NOMO-1 (cell line): ENCODE measurements around the gene EDEM3.
A peak's percentile ranks its signal among the peaks of the same experiment; 100 is the strongest.
"Not testable (repeated sequence)": the region's sequence is repeated elsewhere in the genome, so short reads cannot be mapped to it uniquely, and the experiment has no call there.

Experiments
- DNase-seq, 2 experiments: peaks; one replicate each; lab custom pipeline; 2025; ENCODE audit not compliant: unreplicated experiment in 2 of 2; lab: John Stamatoyannopoulos, UW

The EDEM3 gene

GRCh38 chr1:184740344-184740743 lies 14.3 kb downstream of the EDEM3 start:
- no peak for DNase-seq

GRCh38 chr1:184739796-184740195 lies 14.9 kb downstream of the EDEM3 start:
- DNase-seq, result no peak

- no peak for DNase-seq
These were observed 15.6 kb downstream of the EDEM3 start for GRCh38 chr1:184739070-184739469.

GRCh38 chr1:184734980-184735379 lies 19.7 kb downstream of the EDEM3 start:
- no peak for DNase-seq

GRCh38 chr1:184724843-184725242 lies 29.8 kb downstream of the EDEM3 start:
- no peak for DNase-seq

- no peak for DNase-seq
These were observed 38.5 kb downstream of the EDEM3 start for GRCh38 chr1:184716158-184716557.

- no peak for DNase-seq
These were observed 45.2 kb downstream of the EDEM3 start for GRCh38 chr1:184709418-184709817.

GRCh38 chr1:184708084-184708676 lies 46.5 kb downstream of the EDEM3 start:
- no peak for DNase-seq

GRCh38 chr1:184705271-184705670 lies 49.4 kb downstream of the EDEM3 start:
- DNase-seq, result no peak

- no peak for DNase-seq
These were observed 52.8 kb downstream of the EDEM3 start for GRCh38 chr1:184701816-184702215.

GRCh38 chr1:184698969-184699368 lies 55.7 kb downstream of the EDEM3 start:
- no peak for DNase-seq

- no peak for DNase-seq
These were observed 56.6 kb downstream of the EDEM3 start for GRCh38 chr1:184698016-184698415.

GRCh38 chr1:184696403-184696802 lies 58.3 kb downstream of the EDEM3 start:
- no peak for DNase-seq

- no peak for DNase-seq
These were observed 59.6 kb downstream of the EDEM3 start for GRCh38 chr1:184695023-184695422.

GRCh38 chr1:184693011-184693410 lies 61.6 kb downstream of the EDEM3 start:
- no peak for DNase-seq

GRCh38 chr1:184691719-184692324 lies 62.8 kb downstream of the EDEM3 start:
- DNase-seq, result no peak

- no peak for DNase-seq
These were observed 68.1 kb downstream of the EDEM3 start for GRCh38 chr1:184686540-184686939.

GRCh38 chr1:184685116-184685515 lies 69.5 kb downstream of the EDEM3 start:
- no peak for DNase-seq

- DNase-seq, result no peak
These were observed 70.2 kb downstream of the EDEM3 start for GRCh38 chr1:184684285-184685074.

GRCh38 chr1:184682956-184683355 lies 71.7 kb downstream of the EDEM3 start:
- peak in 1 of 2 experiments; percentile 4 for DNase-seq

- not testable (repeated sequence) for DNase-seq
These were observed 73.9 kb downstream of the EDEM3 start for GRCh38 chr1:184680611-184681225.

- DNase-seq, result not testable (repeated sequence)
These were observed 75.2 kb downstream of the EDEM3 start for GRCh38 chr1:184679472-184679871.
